Trophoblast cell (in vitro differentiated cells and primary cell): Measurements from ENCODE around the gene GARS1.
A peak's percentile ranks its signal among the peaks of the same experiment; 100 is the strongest.

Experiments used
- DNase-seq, 2 donors: peaks; one replicate each; pipeline ENCODE4 v3.0.0-alpha.2; 2016
- H2AFZ ChIP-seq: 2 replicates; pipeline ENCODE4 v1.6.1; 2013; ENCODE audit warnings: low read length, moderate library complexity, mild to moderate bottlenecking; ENCODE audit not compliant: insufficient read depth, poor library complexity
- H2AK5ac ChIP-seq: 2 replicates; pipeline ENCODE4 v1.6.1; 2013; ENCODE audit warnings: mild to moderate bottlenecking, low read length
- H2BK120ac ChIP-seq: 2 replicates; pipeline ENCODE4 v1.6.1; 2013; ENCODE audit warnings: low read length, mild to moderate bottlenecking, moderate library complexity; ENCODE audit not compliant: insufficient read depth, poor library complexity
- H2BK12ac ChIP-seq: 2 replicates; pipeline ENCODE4 v1.6.1; 2013; ENCODE audit warnings: mild to moderate bottlenecking, low read length, moderate library complexity
- H2BK5ac ChIP-seq: 2 replicates; pipeline ENCODE4 v1.6.1; 2013; ENCODE audit warnings: low read length, low read depth, moderate library complexity, mild to moderate bottlenecking; ENCODE audit not compliant: poor library complexity
- H3K14ac ChIP-seq: 2 replicates; pipeline ENCODE4 v1.6.1; 2013; ENCODE audit warnings: mild to moderate bottlenecking, low read length
- H3K18ac ChIP-seq: 2 replicates; pipeline ENCODE4 v1.6.1; 2013; ENCODE audit warnings: mild to moderate bottlenecking, low read length
- H3K23ac ChIP-seq: 2 replicates; pipeline ENCODE4 v1.6.1; 2013; ENCODE audit warnings: low read length
- H3K27ac ChIP-seq: 2 replicates; pipeline ENCODE4 v1.5.1; 2013; ENCODE audit warnings: low read depth, mild to moderate bottlenecking, inconsistent platforms, low read length, moderate library complexity
- H3K27me3 ChIP-seq: 2 replicates; pipeline ENCODE4 v1.6.1; 2013; ENCODE audit warnings: inconsistent platforms, mild to moderate bottlenecking, low read length, moderate library complexity; ENCODE audit not compliant: insufficient read depth
- H3K36me3 ChIP-seq, 2 experiments: 1 replicate in 1 of 2; 2 replicates in 1 of 2; pipeline ENCODE4 v1.6.1; 2013; ENCODE audit warnings: low read length in 2 of 2, mild to moderate bottlenecking in 2 of 2, moderate library complexity in 1 of 2; ENCODE audit not compliant: insufficient read depth in 2 of 2, control insufficient read depth in 1 of 2
- H3K4ac ChIP-seq: 2 replicates; pipeline ENCODE4 v1.6.1; 2013; ENCODE audit warnings: low read depth, mild to moderate bottlenecking, low read length, moderate library complexity
- H3K4me1 ChIP-seq, 2 experiments: 1 replicate in 1 of 2; 2 replicates in 1 of 2; pipeline ENCODE4 v1.6.1; 2013; ENCODE audit warnings: low read length in 2 of 2, mild to moderate bottlenecking in 2 of 2, moderate library complexity in 1 of 2; ENCODE audit not compliant: insufficient read depth in 2 of 2, control insufficient read depth in 1 of 2
- H3K4me2 ChIP-seq: 2 replicates; pipeline ENCODE4 v1.6.1; 2013; ENCODE audit warnings: inconsistent platforms, mild to moderate bottlenecking, low read length, moderate library complexity
- H3K4me3 ChIP-seq: 2 replicates; pipeline ENCODE4 v1.5.1; 2013; ENCODE audit warnings: mild to moderate bottlenecking, low read depth, low read length, inconsistent platforms
- H3K79me1 ChIP-seq: one replicate; pipeline ENCODE4 v1.6.1; 2013; ENCODE audit warnings: low read length
- H3K79me2 ChIP-seq: 2 replicates; pipeline ENCODE4 v1.6.1; 2013; ENCODE audit warnings: low read length, mild to moderate bottlenecking; ENCODE audit not compliant: control insufficient read depth, insufficient read depth, poor library complexity
- H3K9ac ChIP-seq: 2 replicates; pipeline ENCODE4 v1.6.1; 2013; ENCODE audit warnings: mild to moderate bottlenecking, low read length
- H3K9me3 ChIP-seq: 2 replicates; pipeline ENCODE4 v1.6.1; 2013; ENCODE audit warnings: low read depth, mild to moderate bottlenecking, control low read depth, inconsistent platforms, low read length; ENCODE audit not compliant: insufficient read depth
- H4K12ac ChIP-seq: 2 replicates; pipeline ENCODE4 v1.6.1; 2013; ENCODE audit warnings: low read depth, mild to moderate bottlenecking, low read length, moderate library complexity
- H4K8ac ChIP-seq: 2 replicates; pipeline ENCODE4 v1.6.1; 2013; ENCODE audit warnings: low read depth, mild to moderate bottlenecking, low read length, moderate library complexity
- H4K91ac ChIP-seq: one replicate; pipeline ENCODE4 v1.6.1; 2013; ENCODE audit warnings: low read depth, mild to moderate bottlenecking, low read length, moderate library complexity
- WGBS: extraction: QIAGEN DNeasy Blood & Tissue Kit; methylation state at CpG from one replicate; pipeline ENCODE4 v1.1.7; 2013; ENCODE audit warnings: missing lambda C conversion rate; ENCODE audit not compliant: insufficient read length, insufficient coverage; ENCODE audit errors: extremely low coverage; 5-methylcytosine and 5-hydroxymethylcytosine counted together

GARS1 gene

GRCh38 chr7:30655096-30655970, 60.7 kb downstream of the GARS1 start:
- Histone ChIP-seq H3K4me2 (no peak overlapping the region), H2BK12ac (no peak overlapping the region), H3K4ac (no peak overlapping the region), H3K79me2 (no peaks in the 10 kb centered on the region), H4K8ac (no peak overlapping the region), H4K91ac (no peak overlapping the region), H3K9me3 (no peaks in the 10 kb centered on the region), H2AK5ac (no peak overlapping the region), H2BK5ac (no peak overlapping the region), H3K36me3 (peaks cover 0 to 3% of the 10 kb centered on the region in 2 experiments), H2BK120ac (no peak overlapping the region), H3K4me1 (peaks cover 0 to 4% of the 10 kb centered on the region in 2 experiments), H3K14ac (no peak overlapping the region), H3K27me3 (no peaks in the 10 kb centered on the region), H3K23ac (no peak overlapping the region), H2AFZ (no peak overlapping the region), H4K12ac (no peak overlapping the region), H3K4me3 (no peak overlapping the region), H3K27ac (no peak overlapping the region), H3K18ac (no peak overlapping the region), H3K79me1 (no peaks in the 10 kb centered on the region), H3K9ac (no peak overlapping the region)
- DNase-seq = no peak
- no CpG with 5 or more reads among the region's 22 CpGs for WGBS

- Histone ChIP-seq H2AFZ (no peak overlapping the region), H2AK5ac (no peak overlapping the region), H4K91ac (no peak overlapping the region), H3K4me2 (no peak overlapping the region), H3K9ac (no peak overlapping the region), H3K27me3 (no peaks in the 10 kb centered on the region), H2BK12ac (no peak overlapping the region), H3K23ac (no peak overlapping the region), H4K8ac (no peak overlapping the region), H3K4me1 (peaks cover 0 to 4% of the 10 kb centered on the region in 2 experiments), H3K36me3 (peaks cover 0 to 3% of the 10 kb centered on the region in 2 experiments), H3K27ac (no peak overlapping the region), H2BK120ac (no peak overlapping the region), H3K18ac (no peak overlapping the region), H3K79me2 (no peaks in the 10 kb centered on the region), H2BK5ac (no peak overlapping the region), H3K79me1 (no peaks in the 10 kb centered on the region), H3K4ac (no peak overlapping the region), H3K9me3 (peaks cover 3% of the 10 kb centered on the region), H3K4me3 (peak overlapping the region; percentile 7), H4K12ac (no peak overlapping the region), H3K14ac (no peak overlapping the region)
- no peak for DNase-seq
- WGBS = no CpG with 5 or more reads among the region's 21 CpGs
Measured at GRCh38 chr7:30656006-30656957, 61.6 kb downstream of the GARS1 start.

- no CpG with 5 or more reads among the region's 2 CpGs for WGBS
- H3K79me1 ChIP-seq = no peaks in the 10 kb centered on the region
- H4K8ac ChIP-seq = no peak overlapping the region
- H3K79me2 ChIP-seq = no peaks in the 10 kb centered on the region
- no peak overlapping the region for H3K18ac ChIP-seq
- H2BK5ac ChIP-seq = no peak overlapping the region
- no peak for DNase-seq
- no peak overlapping the region for H3K9ac ChIP-seq
- H2BK12ac ChIP-seq = no peak overlapping the region
- H3K23ac ChIP-seq = no peak overlapping the region
- no peak overlapping the region for H2BK120ac ChIP-seq
- no peak overlapping the region for H2AK5ac ChIP-seq
- H2AFZ ChIP-seq = no peak overlapping the region
- H4K91ac ChIP-seq = no peak overlapping the region
- peaks cover 0 to 2% of the 10 kb centered on the region in 2 experiments for H3K4me1 ChIP-seq
- no peak overlapping the region for H3K27ac ChIP-seq
- no peak overlapping the region for H3K4me2 ChIP-seq
- H3K9me3 ChIP-seq = peaks cover 3% of the 10 kb centered on the region
- peaks cover 0 to 3% of the 10 kb centered on the region in 2 experiments for H3K36me3 ChIP-seq
- H4K12ac ChIP-seq = no peak overlapping the region
- H3K14ac ChIP-seq = no peak overlapping the region
- no peaks in the 10 kb centered on the region for H3K27me3 ChIP-seq
- H3K4me3 ChIP-seq = no peak overlapping the region
- H3K4ac ChIP-seq = no peak overlapping the region
Measured at GRCh38 chr7:30657131-30657530, 62.5 kb downstream of the GARS1 start.

- DNase-seq = no peak
- Histone ChIP-seq H4K12ac (no peak overlapping the region), H3K23ac (no peak overlapping the region), H3K4me1 (no peaks in the 10 kb centered on the region), H3K79me1 (no peaks in the 10 kb centered on the region), H4K91ac (no peak overlapping the region), H2AK5ac (no peak overlapping the region), H4K8ac (no peak overlapping the region), H2BK12ac (no peak overlapping the region), H3K4ac (no peak overlapping the region), H3K27me3 (no peaks in the 10 kb centered on the region), H3K14ac (no peak overlapping the region), H3K9ac (no peak overlapping the region), H3K27ac (no peak overlapping the region), H3K18ac (no peak overlapping the region), H2BK5ac (no peak overlapping the region), H3K4me2 (no peak overlapping the region), H3K4me3 (no peak overlapping the region), H3K36me3 (peaks cover 0 to 3% of the 10 kb centered on the region in 2 experiments), H2AFZ (no peak overlapping the region), H2BK120ac (no peak overlapping the region), H3K79me2 (no peaks in the 10 kb centered on the region), H3K9me3 (peaks cover 3% of the 10 kb centered on the region)
- WGBS = no CpG with 5 or more reads among the region's 3 CpGs
Measured at GRCh38 chr7:30658479-30659074, 63.9 kb downstream of the GARS1 start.
